Erythroblast (primary cell): ENCODE results near the gene GSTCD.
"Not testable (repeated sequence)": the region's sequence is repeated elsewhere in the genome, so short reads cannot be mapped to it uniquely, and the experiment has no call there.

Source experiments
- GATA1 ChIP-seq: IDR thresholded peaks from 2 replicates; pipeline ENCODE4 v1.6.1; 2011; ENCODE audit warnings: low read depth, mild to moderate bottlenecking, control low read depth, low read length, moderate library complexity
- POLR2A ChIP-seq: IDR thresholded peaks from 2 replicates; pipeline ENCODE4 v1.6.1; 2011; ENCODE audit warnings: mild to moderate bottlenecking, low read length

- not testable (repeated sequence) for TF ChIP-seq POLR2A, GATA1
Measured at GRCh38 chr4:105694812-105695211, 13.8 kb upstream of the GSTCD start.
